ENCODE data around the gene SLC38A5.

The SLC38A5 gene

GRCh38 chrX:48508400-48509244 lies 38.6 kb upstream of the SLC38A5 start, which contains the start of gene PORCN:
TSS of gene PORCN (plus strand) at chrX:48508992. CDS start at chrX:48509821, 829 bp downstream.
- DNase-seq (ENCODE audit: extremely low spot score): peak; percentile 77
- CTCF ChIA-PET: interaction anchor here (0.9 kb wide), 1 partner anchor 27 kb away, joined by 3 read pairs; no protein-coding TSS in a partner anchor
- TF ChIP-seq FOXK2 (IDR thresholded peaks at IDR 0.05) (no peak), SUZ12 (IDR thresholded peaks at IDR 0.05) (no peak), ELF4 (IDR thresholded peaks at IDR 0.05) (no peak), SP1 (IDR thresholded peaks at IDR 0.05) (no peak), FOXA1 (IDR thresholded peaks at IDR 0.05) (no peak), HDGF (IDR thresholded peaks at IDR 0.05; ENCODE audit: borderline replicate concordance) (no peak), PKNOX1 (IDR thresholded peaks at IDR 0.05) (no peak), LEF1 (IDR thresholded peaks at IDR 0.05; ENCODE audit: borderline replicate concordance) (no peak), FOXM1 (IDR thresholded peaks at IDR 0.05; ENCODE audit: borderline replicate concordance) (no peak), ARNT (IDR thresholded peaks at IDR 0.05) (no peak), ZNF384 (IDR thresholded peaks at IDR 0.05) (no peak), TARDBP (IDR thresholded peaks at IDR 0.05) (no peak), L3MBTL2 (conservative IDR thresholded peaks at IDR 0.05) (no peak), CTBP1 (IDR thresholded peaks at IDR 0.05; ENCODE audit: borderline replicate concordance) (no peak), BHLHE40 (IDR thresholded peaks at IDR 0.05; ENCODE audit: borderline replicate concordance) (no peak), NFRKB (IDR thresholded peaks at IDR 0.05) (no peak)
- POLR2A ChIA-PET: interaction anchor here (1.1 kb wide), 1 partner anchor 35 kb away, joined by 3 read pairs; no protein-coding TSS in a partner anchor

GRCh38 chrX:48507246-48507645 lies 37.2 kb upstream of the SLC38A5 start:
- no peak for TF ChIP-seq FOXM1 (IDR thresholded peaks at IDR 0.05; ENCODE audit: borderline replicate concordance)
- POLR2A ChIA-PET: interaction anchor here (1.1 kb wide), 1 partner anchor 33 kb away, joined by 3 read pairs; no protein-coding TSS in a partner anchor
- DNase-seq (ENCODE audit: extremely low spot score): no peak
- CTCF ChIA-PET: no interaction called here

GRCh38 chrX:48505481-48505880 lies 35.4 kb upstream of the SLC38A5 start:
- POLR2A ChIA-PET: no interaction called here
- no peak for TF ChIP-seq SP1 (IDR thresholded peaks at IDR 0.05)
- no peak for TF ChIP-seq NFRKB (IDR thresholded peaks at IDR 0.05)
- no peak for TF ChIP-seq CTBP1 (IDR thresholded peaks at IDR 0.05; ENCODE audit: borderline replicate concordance)
- TF ChIP-seq L3MBTL2 (conservative IDR thresholded peaks at IDR 0.05): no peak
- no peak for TF ChIP-seq FOXA1 (IDR thresholded peaks at IDR 0.05)
- TF ChIP-seq ARNT (IDR thresholded peaks at IDR 0.05): no peak
- no peak for TF ChIP-seq SUZ12 (IDR thresholded peaks at IDR 0.05)
- no peak for TF ChIP-seq ELF4 (IDR thresholded peaks at IDR 0.05)
- no peak for TF ChIP-seq LEF1 (IDR thresholded peaks at IDR 0.05; ENCODE audit: borderline replicate concordance)
- TF ChIP-seq ZNF384 (IDR thresholded peaks at IDR 0.05): no peak
- no peak for TF ChIP-seq FOXK2 (IDR thresholded peaks at IDR 0.05)
- TF ChIP-seq PKNOX1 (IDR thresholded peaks at IDR 0.05): no peak
- CTCF ChIA-PET: no interaction called here
- DNase-seq (ENCODE audit: extremely low spot score): no peak

GRCh38 chrX:48504261-48504660 lies 34.2 kb upstream of the SLC38A5 start:
- DNase-seq (ENCODE audit: extremely low spot score): no peak
- ChIA-PET CTCF (interaction anchor here (1.4 kb wide), 1 partner anchor 10 kb away, joined by 3 read pairs; no protein-coding TSS in a partner anchor), POLR2A (no interaction called here)
- TF ChIP-seq BHLHE40 (IDR thresholded peaks at IDR 0.05; ENCODE audit: borderline replicate concordance) (no peak), ELF4 (IDR thresholded peaks at IDR 0.05) (no peak), CTBP1 (IDR thresholded peaks at IDR 0.05; ENCODE audit: borderline replicate concordance) (no peak), FOXM1 (IDR thresholded peaks at IDR 0.05; ENCODE audit: borderline replicate concordance) (no peak)

GRCh38 chrX:48498374-48498809 lies 28.3 kb upstream of the SLC38A5 start:
- CTCF ChIA-PET: no interaction called here
- DNase-seq (ENCODE audit: extremely low spot score): no peak
- TF ChIP-seq TARDBP (IDR thresholded peaks at IDR 0.05): no peak
- TF ChIP-seq NFRKB (IDR thresholded peaks at IDR 0.05): no peak
- TF ChIP-seq ZNF384 (IDR thresholded peaks at IDR 0.05): no peak
- TF ChIP-seq PKNOX1 (IDR thresholded peaks at IDR 0.05): no peak
- TF ChIP-seq FOXK2 (IDR thresholded peaks at IDR 0.05): no peak

GRCh38 chrX:48497871-48498270 lies 27.8 kb upstream of the SLC38A5 start:
- ChIA-PET POLR2A (no interaction called here), CTCF (no interaction called here)
- DNase-seq (ENCODE audit: extremely low spot score): no peak
- no peak for TF ChIP-seq FOXK2 (IDR thresholded peaks at IDR 0.05)
- no peak for TF ChIP-seq ARNT (IDR thresholded peaks at IDR 0.05)
- no peak for TF ChIP-seq NFRKB (IDR thresholded peaks at IDR 0.05)
- no peak for TF ChIP-seq ELF4 (IDR thresholded peaks at IDR 0.05)
- no peak for TF ChIP-seq HDGF (IDR thresholded peaks at IDR 0.05; ENCODE audit: borderline replicate concordance)
- TF ChIP-seq SUZ12 (IDR thresholded peaks at IDR 0.05): no peak
- TF ChIP-seq SP1 (IDR thresholded peaks at IDR 0.05): no peak
- TF ChIP-seq TARDBP (IDR thresholded peaks at IDR 0.05): no peak
- no peak for TF ChIP-seq FOXA1 (IDR thresholded peaks at IDR 0.05)
- no peak for TF ChIP-seq LEF1 (IDR thresholded peaks at IDR 0.05; ENCODE audit: borderline replicate concordance)
- no peak for TF ChIP-seq PKNOX1 (IDR thresholded peaks at IDR 0.05)
- TF ChIP-seq CTBP1 (IDR thresholded peaks at IDR 0.05; ENCODE audit: borderline replicate concordance): no peak
- TF ChIP-seq BHLHE40 (IDR thresholded peaks at IDR 0.05; ENCODE audit: borderline replicate concordance): no peak
- TF ChIP-seq L3MBTL2 (conservative IDR thresholded peaks at IDR 0.05): no peak
- no peak for TF ChIP-seq FOXM1 (IDR thresholded peaks at IDR 0.05; ENCODE audit: borderline replicate concordance)

More at GRCh38 chrX:48498374-48498809, 28.3 kb upstream of the SLC38A5 start:
- POLR2A ChIA-PET: no interaction called here

Data from HEK293T (cell line).